OCI-LY7 (cell line): ENCODE measurements around the gene INSL6. TPM values are rescaled to one million over a fixed set of nuclear protein-coding genes. Genes with fewer than 3 reads are reported as not detected.

ENCODE experiments used
- BruUV-seq: library from RNA; stranded (reverse); fragments of 400-500 nt; replicated peaks from 2 replicates; lab custom pipeline; 2021; lab: Mats Ljungman, UMichigan
- CTCF ChIA-PET: fragments of 300-600 bp; sonication (Branson Sonifier 250); formaldehyde crosslinking; loops from one replicate; lab custom pipeline; 2022; ENCODE audit warnings: antibody characterized with exemption; ENCODE audit not compliant: unreplicated experiment; lab: Charles Lee
- POLR2A ChIA-PET: fragments of 300-600 bp; sonication (Branson Sonifier 250); formaldehyde crosslinking; loops from one replicate; lab custom pipeline; 2022; ENCODE audit warnings: antibody characterized with exemption; lab: Charles Lee
- DNase-seq: peaks from one replicate; pipeline ENCODE4 v3.0.0-alpha.2; 2015; ENCODE audit warnings: low spot score
- H2AFZ ChIP-seq: fragments of 200-600 bp; sonication (generic), shearing (Covaris generic); 2 replicates; pipeline ENCODE4 v1.6.1; 2014; ENCODE audit warnings: mild to moderate bottlenecking, antibody characterized with exemption, low read length, moderate library complexity
- H3K27ac ChIP-seq: fragments of 200-600 bp; sonication (generic); 2 replicates; pipeline ENCODE4 v1.5.1; 2014; ENCODE audit warnings: mixed run types, low read depth, mild to moderate bottlenecking, moderate library complexity, low read length, inconsistent platforms; ENCODE audit not compliant: poor library complexity, severe bottlenecking
- H3K36me3 ChIP-seq: fragments of 200-600 bp; sonication (generic); 2 replicates; pipeline ENCODE4 v1.6.1; 2014; ENCODE audit warnings: mild to moderate bottlenecking, antibody characterized with exemption, low read length, moderate library complexity, mixed read lengths; ENCODE audit not compliant: insufficient read depth
- H3K4me1 ChIP-seq: fragments of 200-600 bp; sonication (generic); 2 replicates; pipeline ENCODE4 v1.5.1; 2014; ENCODE audit warnings: mild to moderate bottlenecking, low read length; ENCODE audit not compliant: insufficient read depth, poor library complexity, severe bottlenecking
- H3K4me2 ChIP-seq: fragments of 200-600 bp; sonication (generic); 2 replicates; pipeline ENCODE4 v1.6.1; 2014; ENCODE audit warnings: mild to moderate bottlenecking, low read length
- H3K4me3 ChIP-seq: fragments of 200-600 bp; sonication (generic); 2 replicates; pipeline ENCODE4 v1.5.1; 2014; ENCODE audit warnings: mild to moderate bottlenecking, low read depth, low read length; ENCODE audit not compliant: poor library complexity, severe bottlenecking
- H3K79me2 ChIP-seq: fragments of 200-600 bp; sonication (generic); 2 replicates; pipeline ENCODE4 v1.6.1; 2016; ENCODE audit warnings: low read depth, mild to moderate bottlenecking, low read length, moderate library complexity, mixed read lengths; ENCODE audit not compliant: insufficient read depth
- H3K9me2 ChIP-seq: fragments of 200-600 bp; sonication (generic); 2 replicates; pipeline ENCODE4 v1.6.1; 2016; ENCODE audit warnings: mild to moderate bottlenecking, low read length, mixed read lengths; ENCODE audit not compliant: insufficient read depth
- H3K9me3 ChIP-seq: fragments of 200-600 bp; sonication (generic); 2 replicates; pipeline ENCODE4 v1.6.1; 2014; ENCODE audit warnings: mild to moderate bottlenecking, mixed run types, low read length, mixed read lengths
- H4K20me1 ChIP-seq: fragments of 200-600 bp; sonication (generic); 2 replicates; pipeline ENCODE4 v1.6.1; 2014; ENCODE audit warnings: mild to moderate bottlenecking, antibody characterized with exemption, low read length, moderate library complexity, mixed read lengths; ENCODE audit not compliant: insufficient read depth
- CTCF ChIP-seq: fragments of 200-600 bp; sonication (generic); conservative IDR thresholded peaks from 2 replicates; pipeline ENCODE4 v1.5.1; 2014; ENCODE audit warnings: mild to moderate bottlenecking, antibody characterized with exemption, low read length, moderate library complexity, mixed read lengths
- EZH2phosphoT487 ChIP-seq: fragments of 200-600 bp; sonication (generic); IDR thresholded peaks from 2 replicates; pipeline ENCODE4 v1.6.1; 2018; ENCODE audit warnings: low read depth, borderline replicate concordance, mild to moderate bottlenecking, mixed run types, antibody characterized with exemption, low read length, moderate library complexity, mixed read lengths
- intact Hi-C: fragments of 100-400 bp; cut with micrococcal nuclease; formaldehyde crosslinking; loops from one replicate; pipeline ENCODE4 v1.10.0; 2022; ENCODE audit not compliant: unreplicated experiment
- total RNA-seq, 2 experiments: library from RNA; depleted of rRNA in 1 of 2; stranded (reverse); fragments of >200 nt in 1 of 2; shearing (Covaris generic) in 1 of 2; gene quantifications; 2 replicates each; pipeline ENCODE4 v1.2.3, GENCODE V29; 2014 to 2022

Gene INSL6
- total RNA-seq, 2 experiments from 2014 or later = not detected

DNA sequence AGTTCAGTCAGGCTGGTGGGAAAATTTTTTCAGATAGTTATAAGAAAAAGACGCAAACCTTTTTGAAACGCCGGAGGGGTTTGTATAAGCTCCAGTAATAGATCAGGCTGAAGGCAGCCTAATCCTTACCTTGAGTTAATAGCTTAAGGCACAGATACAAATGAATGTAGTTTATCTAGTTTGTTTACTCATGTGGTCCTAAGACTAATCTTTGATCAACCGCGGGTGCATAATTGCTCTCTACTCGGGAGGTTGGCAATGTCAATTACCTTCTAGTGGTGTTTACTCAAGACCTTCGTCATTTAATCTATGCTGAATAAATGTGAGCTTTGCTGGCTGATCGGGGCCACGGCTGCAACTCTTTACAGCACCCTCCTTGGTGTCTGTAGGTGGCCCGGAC is 45.1 kb upstream of the INSL6 start:
- Histone ChIP-seq H3K4me3 (no peak overlapping the region), H2AFZ (no peak overlapping the region), H3K9me3 (no peaks in the 10 kb centered on the region), H4K20me1 (no peaks in the 10 kb centered on the region), H3K4me1 (no peaks in the 10 kb centered on the region), H3K4me2 (no peak overlapping the region), H3K9me2 (no peaks in the 10 kb centered on the region), H3K27ac (no peak overlapping the region), H3K79me2 (no peaks in the 10 kb centered on the region), H3K36me3 (no peaks in the 10 kb centered on the region)
- DNase-seq = no peak
- no peak for TF ChIP-seq CTCF
- no TSS peak for BruUV-seq
- POLR2A ChIA-PET = interaction anchor here (0.6 kb wide), 1 partner anchor 34 kb away, joined by 3 read pairs; no protein-coding TSS in a partner anchor
- CTCF ChIA-PET = no interaction called here
- intact Hi-C loops = no loop called here

- TF ChIP-seq CTCF = no peak
- TF ChIP-seq EZH2phosphoT487 = no peak
- Histone ChIP-seq H4K20me1 (no peaks in the 10 kb centered on the region), H3K79me2 (no peaks in the 10 kb centered on the region), H3K4me1 (no peaks in the 10 kb centered on the region), H3K4me3 (no peak overlapping the region), H3K36me3 (no peaks in the 10 kb centered on the region), H3K9me3 (no peaks in the 10 kb centered on the region), H3K9me2 (no peaks in the 10 kb centered on the region), H3K4me2 (no peak overlapping the region), H3K27ac (no peak overlapping the region), H2AFZ (no peak overlapping the region)
- intact Hi-C loops = no loop called here
- ChIA-PET POLR2A (no interaction called here), CTCF (no interaction called here)
- BruUV-seq = no TSS peak
- no peak for DNase-seq
Measured at GRCh38 chr9:5205071-5205470, 19.6 kb upstream of the INSL6 start.

DNA sequence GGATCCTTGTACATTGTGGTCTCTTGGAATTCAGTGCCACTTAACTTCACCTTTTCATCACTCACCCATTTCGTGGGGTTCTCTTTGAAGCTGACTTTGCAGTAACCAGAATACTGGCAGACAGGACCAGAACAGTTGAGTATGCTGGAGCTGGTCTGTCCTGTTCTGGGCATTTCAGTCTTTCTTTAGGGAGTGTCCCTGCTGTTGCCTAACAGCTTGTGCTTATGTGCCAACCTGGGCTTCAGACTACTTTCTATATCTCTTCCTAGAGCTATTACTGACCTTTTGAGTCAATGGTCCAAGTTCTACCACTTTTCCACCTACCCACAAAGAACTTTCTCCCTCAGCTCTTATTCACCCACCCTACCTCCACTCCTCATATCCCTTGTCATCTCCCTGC is 10.0 kb upstream of the INSL6 start:
- Histone ChIP-seq H2AFZ (no peak overlapping the region), H3K36me3 (no peaks in the 10 kb centered on the region), H3K9me3 (no peaks in the 10 kb centered on the region), H3K27ac (no peak overlapping the region), H3K79me2 (no peaks in the 10 kb centered on the region), H3K9me2 (no peaks in the 10 kb centered on the region), H3K4me1 (no peaks in the 10 kb centered on the region), H3K4me2 (no peak overlapping the region), H3K4me3 (no peak overlapping the region), H4K20me1 (no peaks in the 10 kb centered on the region)
- DNase-seq = no peak
- BruUV-seq = no TSS peak
- no peak for TF ChIP-seq EZH2phosphoT487
- TF ChIP-seq CTCF = no peak
- intact Hi-C loops = no loop called here
- POLR2A ChIA-PET = interaction anchor here (1.2 kb wide), 1 partner anchor 14 kb away, joined by 3 read pairs; no protein-coding TSS in a partner anchor
- CTCF ChIA-PET = no interaction called here
